HG03175 (cell line): ENCODE results near the gene GRIPAP1.

ENCODE experiments used
- ATAC-seq: cut with Tn5 transposase; IDR thresholded peaks from one replicate; pipeline ENCODE4 v1.9.1; 2021; ENCODE audit warnings: mild to moderate bottlenecking, moderate library complexity; ENCODE audit not compliant: unreplicated experiment

GRIPAP1 gene

GRCh38 chrX:48927123-48927522 lies 74.9 kb downstream of the GRIPAP1 start:
- ATAC-seq: no peak

GRCh38 chrX:48924270-48924669 lies 77.8 kb downstream of the GRIPAP1 start:
- ATAC-seq: no peak

- ATAC-seq: no peak
Observed at GRCh38 chrX:48923771-48924170, 78.3 kb downstream of the GRIPAP1 start.
